Transverse colon (tissue), 4 donors: ENCODE data around the gene MYH4. TPM values are rescaled to one million over a fixed set of nuclear protein-coding genes. Genes with fewer than 3 reads are reported as not detected.

Experiments used
- DNase-seq: peaks from one replicate; pipeline ENCODE4 v3.0.0-alpha.2; 2019
- H3K27ac ChIP-seq, 4 donors: fragments of 200-600 bp; sonication (generic); 2 replicates each; pipeline ENCODE4 v1.5.1; 2016 to 2018; ENCODE audit warnings: inconsistent platforms in 4 of 4
- H3K27me3 ChIP-seq: fragments of 200-600 bp; sonication (generic); 2 replicates; pipeline ENCODE4 v1.5.1; 2017; ENCODE audit warnings: inconsistent platforms
- H3K36me3 ChIP-seq, 4 donors: fragments of 200-600 bp; sonication (generic); 2 replicates each; pipeline ENCODE4 v1.5.1; 2017 to 2019; ENCODE audit warnings: inconsistent platforms in 4 of 4
- H3K4me1 ChIP-seq, 4 donors: fragments of 200-600 bp; sonication (generic); 2 replicates each; pipeline ENCODE4 v1.5.1; 2017 to 2020; ENCODE audit warnings: inconsistent platforms in 4 of 4
- H3K4me3 ChIP-seq, 4 donors: fragments of 200-600 bp; sonication (generic); 1 replicate in 1 of 4; 2 replicates in 3 of 4; pipeline versions ENCODE4 v1.5.1 to v1.6.1; 2017 to 2019; ENCODE audit warnings: inconsistent platforms in 4 of 4
- H3K9me3 ChIP-seq, 2 donors: fragments of 200-600 bp; sonication (generic); 2 replicates each; pipeline ENCODE4 v1.5.1; 2017 to 2019; ENCODE audit warnings: inconsistent platforms in 2 of 2
- CTCF ChIP-seq, 5 experiments: fragments of 200-600 bp in 3 of 5; fragments of 450-650 bp in 2 of 5; sonication (generic) in 3 of 5; IDR thresholded peaks; 1 replicate in 2 of 5; 2 replicates in 3 of 5; pipeline ENCODE4 v1.5.1; 2016 to 2017; ENCODE audit warnings: antibody characterized with exemption in 5 of 5, inconsistent platforms in 3 of 5, mild to moderate bottlenecking in 2 of 5, moderate library complexity in 1 of 5
- EP300 ChIP-seq: sonication (generic); formaldehyde crosslinking; IDR thresholded peaks from one replicate; pipeline ENCODE4 v1.6.1; 2017; ENCODE audit warnings: antibody characterized with exemption, low read depth
- POLR2A ChIP-seq: fragments of 450-650 bp; IDR thresholded peaks from one replicate; pipeline ENCODE4 v1.6.1; 2016; ENCODE audit warnings: antibody characterized with exemption, mild to moderate bottlenecking, moderate library complexity
- POLR2AphosphoS5 ChIP-seq, 3 donors: sonication (generic); formaldehyde crosslinking; IDR thresholded peaks; one replicate each; pipeline ENCODE4 v1.6.1; 2016; ENCODE audit warnings: antibody characterized with exemption in 3 of 3
- WGBS, 2 donors: methylation state at CpG; one replicate each; pipeline ENCODE4 v1.1.5; 2018; ENCODE audit warnings: low coverage in 1 of 2; 5-methylcytosine and 5-hydroxymethylcytosine counted together
- in situ Hi-C, 4 donors: fragments of 200-750 bp; cut with MboI; loops; one replicate each; pipeline versions ENCODE4 v1.15.0 to v1.15.1; 2017; ENCODE audit warnings: low sequenced_read_pairs in 3 of 4, low pct_ligation_motif_present in 1 of 4, low pct_unique_long_range_greater_than_20kb in 1 of 4
- intact Hi-C: fragments of 100-400 bp; cut with DNase I; formaldehyde crosslinking; loops from one replicate; pipeline ENCODE4 v1.15.1; 2023; ENCODE audit warnings: low total_unique reads
- total RNA-seq, 4 donors: library from RNA; depleted of rRNA; stranded (reverse); fragments of >200 nt; gene quantifications; one replicate each; pipeline ENCODE4 v1.1.0, GENCODE V29; 2016

Gene MYH4
- total RNA-seq, 4 donors from 2014 or later = not detected

- WGBS, 2 donors = 53 to 54% methylated on average over 4 to 7 of the region's 7 CpGs
- Histone ChIP-seq H3K36me3 (no peaks in the 10 kb centered on the region), H3K27ac (peak overlapping the region; percentile 55 to 69 (median 64)), H3K9me3 (no peaks in the 10 kb centered on the region), H3K4me3 (no peak overlapping the region), H3K27me3 (no peaks in the 10 kb centered on the region), H3K4me1 (peaks cover 0 to 31% (median 14%) of the 10 kb centered on the region in 4 donors)
- peak; percentile 37 for DNase-seq
- in situ Hi-C loops = loop anchor here in 1 of 4 donors (25.0 kb wide), 1 partner anchor 110 kb away; no protein-coding TSS in a partner anchor
- TF ChIP-seq POLR2A (no peak), POLR2AphosphoS5 (IDR thresholded peaks at IDR 0.05) (peak in 2 of 3 donors; percentile 20 to 32), CTCF (IDR thresholded peaks at IDR 0.05) (peak in 1 of 5 experiments; percentile 17), EP300 (no peak)
- intact Hi-C loops = no loop called here
These were observed 22.1 kb downstream of the MYH4 start for GRCh38 chr17:10447026-10447931.

- Histone ChIP-seq H3K4me3 (no peak overlapping the region), H3K27ac (no peak overlapping the region), H3K36me3 (no peaks in the 10 kb centered on the region), H3K27me3 (no peaks in the 10 kb centered on the region), H3K4me1 (no peaks in the 10 kb centered on the region), H3K9me3 (no peaks in the 10 kb centered on the region)
- no peak for DNase-seq
- intact Hi-C loops = no loop called here
- in situ Hi-C loops = loop anchor here in 1 of 4 donors (25.0 kb wide), 1 partner anchor 103 kb away; no protein-coding TSS in a partner anchor
- WGBS, 2 donors = 71 to 86% methylated on average over 1 of the region's 1 CpG
- TF ChIP-seq EP300 (no peak), POLR2AphosphoS5 (IDR thresholded peaks at IDR 0.05) (no peak), POLR2A (no peak), CTCF (IDR thresholded peaks at IDR 0.05) (no peak)
These were observed 29.5 kb downstream of the MYH4 start for GRCh38 chr17:10439816-10440215.

GRCh38 chr17:10435096-10435495, 34.3 kb downstream of the MYH4 start:
- WGBS, 2 donors = 61 to 100% methylated on average over 1 to 3 of the region's 3 CpGs
- Histone ChIP-seq H3K36me3 (no peaks in the 10 kb centered on the region), H3K27ac (no peak overlapping the region), H3K4me1 (no peaks in the 10 kb centered on the region), H3K9me3 (no peaks in the 10 kb centered on the region), H3K27me3 (no peaks in the 10 kb centered on the region), H3K4me3 (no peak overlapping the region)
- intact Hi-C loops (no loop called here), in situ Hi-C loops (loop anchor here in 1 of 4 donors (25.0 kb wide), 1 partner anchor 98 kb away; no protein-coding TSS in a partner anchor)
- no peak for DNase-seq
- no peak for TF ChIP-seq EP300
- TF ChIP-seq POLR2A = no peak
- no peak for TF ChIP-seq POLR2AphosphoS5 (IDR thresholded peaks at IDR 0.05)
- no peak for TF ChIP-seq CTCF (IDR thresholded peaks at IDR 0.05)

- intact Hi-C loops (no loop called here), in situ Hi-C loops (loop anchor here in 1 of 4 donors (25.0 kb wide), 1 partner anchor 92 kb away; no protein-coding TSS in a partner anchor)
- H3K36me3 ChIP-seq = no peaks in the 10 kb centered on the region
- no peaks in the 10 kb centered on the region for H3K4me1 ChIP-seq
- no peak for TF ChIP-seq EP300
- no peak for TF ChIP-seq POLR2A
- no peak for TF ChIP-seq POLR2AphosphoS5 (IDR thresholded peaks at IDR 0.05)
- TF ChIP-seq CTCF (IDR thresholded peaks at IDR 0.05) = no peak
- H3K27ac ChIP-seq = no peak overlapping the region
- H3K4me3 ChIP-seq = no peak overlapping the region
- 70 to 73% methylated on average over 2 of the region's 2 CpGs for WGBS, 2 donors
- H3K27me3 ChIP-seq = no peaks in the 10 kb centered on the region
- no peak for DNase-seq
- H3K9me3 ChIP-seq = no peaks in the 10 kb centered on the region
These were observed 39.8 kb downstream of the MYH4 start for GRCh38 chr17:10429421-10430045.
